Right atrium auricular region (tissue), 2 donors: Measurements from ENCODE around the gene THBS4. TPM values are rescaled to one million over a fixed set of nuclear protein-coding genes. Genes with fewer than 3 reads are reported as not detected.

Source experiments
- DNase-seq: peaks from one replicate; pipeline ENCODE4 v3.0.0-alpha.2; 2019; ENCODE audit warnings: low spot score
- H3K27ac ChIP-seq, 2 donors: fragments of 200-600 bp; sonication (generic); 1 replicate in 1 of 2; 2 replicates in 1 of 2; pipeline ENCODE4 v1.5.1; 2016 to 2019
- H3K27me3 ChIP-seq, 2 donors: fragments of 200-600 bp; sonication (generic); one replicate each; pipeline versions ENCODE4 v1.5.1 to v1.6.0; 2017 to 2019
- H3K36me3 ChIP-seq: fragments of 200-600 bp; sonication (generic); one replicate; pipeline ENCODE4 v1.5.1; 2016
- H3K4me1 ChIP-seq, 2 donors: fragments of 200-600 bp; sonication (generic); one replicate each; pipeline versions ENCODE4 v1.5.1 to v1.6.0; 2017 to 2019
- H3K4me3 ChIP-seq, 2 donors: fragments of 200-600 bp; sonication (generic); 1 replicate in 1 of 2; 2 replicates in 1 of 2; pipeline ENCODE4 v1.5.1; 2017 to 2019; ENCODE audit warnings: mild to moderate bottlenecking in 1 of 2, moderate library complexity in 1 of 2
- H3K9me3 ChIP-seq, 2 donors: fragments of 200-600 bp; sonication (generic); one replicate each; pipeline ENCODE4 v1.5.1; 2019
- CTCF ChIP-seq, 2 donors: fragments of 200-600 bp; sonication (generic); IDR thresholded peaks; one replicate each; pipeline ENCODE4 v1.5.1; 2019; ENCODE audit warnings: antibody characterized with exemption in 2 of 2
- total RNA-seq, 2 donors: library from RNA; depleted of rRNA; stranded (reverse); fragments of >200 nt; gene quantifications; one replicate each; pipeline ENCODE4 v1.1.0, GENCODE V29; 2016

Gene THBS4
- total RNA-seq, 2 donors from 2014 or later: 8.5 to 91.5 TPM

GRCh38 chr5:80129146-80129545 is 94.0 kb downstream of the THBS4 start:
- Histone ChIP-seq H3K27me3 (no peaks in the 10 kb centered on the region), H3K36me3 (no peaks in the 10 kb centered on the region), H3K9me3 (no peaks in the 10 kb centered on the region), H3K4me3 (no peak overlapping the region), H3K27ac (no peak overlapping the region), H3K4me1 (no peaks in the 10 kb centered on the region)
- no peak for DNase-seq
- no peak for TF ChIP-seq CTCF (IDR thresholded peaks at IDR 0.05)

Other genes with a start within 250 kb of the THBS4 start
- gene MTX3, start 44.1 kb upstream of the THBS4 start, total RNA-seq: 10 to 100 TPM in 1 of 2 donors, 1 to 10 TPM in 1; 5.3 to 10.7 TPM
- 10 to 100 TPM in 1 of 2 donors, 1 to 10 TPM in 1; 9.2 to 11.0 TPM for gene SERINC5, start 220.7 kb downstream of the THBS4 start, total RNA-seq